Activated naive CD8-positive, alpha-beta T cell treated with anti-CD3 and anti-CD28 coated beads, Interleukin-2, amount 10 ng/mL, durations not matched to agents 7 days and 5 days (primary cell): Measurements from ENCODE around the gene SCG3. TPM values are rescaled to one million over a fixed set of nuclear protein-coding genes. Genes with fewer than 3 reads are reported as not detected.

ENCODE experiments used
- ATAC-seq: fragments of 150-1000 bp; cut with Tn5 transposase; one replicate; pipeline ENCODE4 v1.10.0; 2021; ENCODE audit warnings: low read depth, moderate library complexity
- POLR2A ChIA-PET: fragments of 350-600 bp; sonication (Branson Sonifier 250); formaldehyde crosslinking; loops from one replicate; lab custom pipeline; 2021; ENCODE audit warnings: antibody characterized with exemption; lab: Charles Lee
- DNase-seq: peaks from one replicate; pipeline ENCODE4 v3.0.0; 2021
- H3K27ac Mint-ChIP-seq: one replicate; pipeline ENCODE4 v1.8.0; 2022; ENCODE audit warnings: mild to moderate bottlenecking, mixed read lengths
- H3K27me3 Mint-ChIP-seq: one replicate; pipeline ENCODE4 v1.8.0; 2022; ENCODE audit warnings: mild to moderate bottlenecking, moderate library complexity, mixed read lengths
- H3K36me3 Mint-ChIP-seq: one replicate; pipeline ENCODE4 v1.8.0; 2021; ENCODE audit warnings: mild to moderate bottlenecking, mixed read lengths
- H3K4me1 Mint-ChIP-seq: one replicate; pipeline ENCODE4 v1.8.0; 2021; ENCODE audit warnings: mixed read lengths
- H3K4me3 Mint-ChIP-seq: one replicate; pipeline ENCODE4 v1.8.0; 2022; ENCODE audit warnings: mild to moderate bottlenecking, moderate library complexity, mixed read lengths
- H3K9me3 Mint-ChIP-seq: one replicate; pipeline ENCODE4 v1.8.0; 2021; ENCODE audit warnings: mixed read lengths
- total RNA-seq, 2 experiments: library from RNA; stranded (reverse); gene quantifications; one replicate each; pipeline ENCODE4 v1.2.3, GENCODE V29; 2021

SCG3 gene
- total RNA-seq, 2 experiments from 2014 or later = not detected

- DNase-seq (no peak), ATAC-seq (no peak)
- Mint-ChIP-seq H3K9me3 (no peaks in the 10 kb centered on the region), H3K36me3 (no peaks in the 10 kb centered on the region), H3K4me1 (peaks cover 11% of the 10 kb centered on the region), H3K27me3 (peaks cover 24% of the 10 kb centered on the region), H3K27ac (no peak overlapping the region), H3K4me3 (no peak overlapping the region)
- POLR2A ChIA-PET = no interaction called here
These were observed 15.9 kb downstream of the SCG3 start for GRCh38 chr15:51697163-51697562.

DNA sequence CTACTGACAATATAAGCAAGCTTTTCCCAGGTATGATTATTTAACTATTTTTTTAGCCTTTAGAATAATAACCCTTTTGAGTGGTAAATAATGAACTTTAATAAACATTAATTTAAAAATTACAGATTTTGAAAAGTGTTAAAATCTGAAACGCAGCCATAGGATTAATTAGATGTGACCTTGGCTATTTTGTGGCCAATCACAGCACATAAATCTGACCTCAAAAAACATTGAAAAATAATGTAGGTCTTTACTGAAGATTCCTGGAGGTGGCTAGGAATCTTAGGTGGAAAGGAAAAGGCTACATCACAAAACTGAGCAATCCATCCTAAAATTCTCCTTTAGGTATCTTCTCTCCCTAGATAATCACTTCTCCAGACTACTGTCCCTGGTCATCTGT lies 18.1 kb downstream of the SCG3 start:
- Mint-ChIP-seq H3K4me3 (no peak overlapping the region), H3K4me1 (peaks cover 2% of the 10 kb centered on the region), H3K36me3 (no peaks in the 10 kb centered on the region), H3K27ac (no peak overlapping the region), H3K9me3 (no peaks in the 10 kb centered on the region), H3K27me3 (peaks cover 20% of the 10 kb centered on the region)
- POLR2A ChIA-PET = no interaction called here
- ATAC-seq (no peak), DNase-seq (no peak)

DNA sequence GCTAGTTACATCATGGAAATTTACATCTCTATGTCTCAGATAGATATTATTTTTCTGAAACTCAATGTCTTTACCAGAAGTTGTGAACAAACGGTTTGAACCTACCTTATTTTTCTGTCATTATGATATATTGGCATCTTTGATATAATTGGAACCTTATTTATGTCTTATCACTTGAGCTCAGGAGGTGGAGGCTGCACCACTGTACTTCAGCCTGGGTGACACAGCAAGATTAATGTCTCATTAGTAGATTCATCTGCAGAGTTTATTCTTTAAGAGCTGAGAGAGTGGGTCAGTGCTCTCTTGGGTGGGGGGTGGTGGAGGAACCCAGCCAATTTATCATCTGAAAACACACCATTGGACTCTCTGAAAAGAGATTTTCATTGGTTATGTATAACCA lies 21.4 kb downstream of the SCG3 start:
- H3K4me1 Mint-ChIP-seq = no peaks in the 10 kb centered on the region
- H3K36me3 Mint-ChIP-seq = no peaks in the 10 kb centered on the region
- no peak overlapping the region for H3K4me3 Mint-ChIP-seq
- POLR2A ChIA-PET = no interaction called here
- ATAC-seq (no peak), DNase-seq (no peak)
- H3K27ac Mint-ChIP-seq = no peak overlapping the region
- no peaks in the 10 kb centered on the region for H3K9me3 Mint-ChIP-seq
- H3K27me3 Mint-ChIP-seq = peaks cover 18% of the 10 kb centered on the region

DNA sequence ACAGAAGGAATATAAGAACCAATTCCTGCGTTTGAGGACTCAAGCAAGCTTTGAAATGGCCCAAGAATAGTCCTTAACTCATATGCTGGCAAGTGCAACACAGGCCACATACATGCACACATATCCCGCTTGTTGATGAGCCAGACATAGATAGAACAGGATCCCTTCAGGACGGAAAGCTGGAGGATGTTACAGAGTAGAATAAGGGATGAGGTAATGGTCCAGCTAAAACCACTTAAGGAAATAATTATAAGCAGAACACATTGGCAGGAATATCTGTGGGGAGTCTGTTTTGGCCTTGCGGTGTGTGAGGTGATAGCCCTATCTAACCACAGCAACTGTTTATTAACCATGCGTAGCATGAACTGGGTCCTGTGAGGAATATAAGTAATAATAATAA lies 25.0 kb downstream of the SCG3 start:
- Mint-ChIP-seq H3K9me3 (no peaks in the 10 kb centered on the region), H3K27ac (no peak overlapping the region)

DNA sequence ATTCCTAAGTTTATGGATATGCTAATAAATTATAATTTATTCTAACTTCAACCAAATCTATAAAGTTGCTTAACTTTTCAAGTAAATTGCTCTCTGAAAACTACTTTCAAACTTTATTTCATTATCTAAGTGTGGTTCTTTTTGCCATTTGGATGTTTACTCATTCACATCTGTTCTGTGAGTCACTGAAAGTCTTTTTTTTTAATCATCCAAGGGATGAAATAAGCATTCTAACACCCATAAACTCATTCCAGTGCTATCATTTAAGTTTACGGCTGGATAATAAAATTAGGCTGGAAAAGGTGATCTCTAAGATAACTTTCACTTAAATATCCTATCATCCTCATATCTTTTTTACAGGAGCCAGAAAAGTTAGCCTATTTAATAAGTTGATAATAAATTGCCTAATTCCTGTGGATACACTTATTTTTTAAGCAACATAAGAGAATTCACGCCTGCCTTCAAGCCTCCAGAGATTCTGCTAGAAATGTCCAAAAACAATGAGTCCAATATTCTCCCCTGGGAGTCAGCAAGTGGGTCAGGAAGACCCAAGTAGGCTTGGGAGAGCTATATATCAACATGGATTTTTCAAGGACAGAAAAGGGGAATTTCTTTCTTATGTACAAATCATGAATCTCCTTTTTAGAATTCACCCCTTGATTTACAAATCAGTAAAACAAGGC lies 25.8 kb downstream of the SCG3 start:
- H3K9me3 Mint-ChIP-seq = no peaks in the 10 kb centered on the region
- ATAC-seq = no peak
- H3K27me3 Mint-ChIP-seq = peaks cover 2% of the 10 kb centered on the region
- no peak overlapping the region for H3K27ac Mint-ChIP-seq
- H3K36me3 Mint-ChIP-seq = no peaks in the 10 kb centered on the region
- H3K4me3 Mint-ChIP-seq = no peak overlapping the region
- POLR2A ChIA-PET = no interaction called here
- H3K4me1 Mint-ChIP-seq = no peaks in the 10 kb centered on the region
- DNase-seq = no peak

More for the DNA sequence above, 25.0 kb downstream of the SCG3 start:
- H3K36me3 Mint-ChIP-seq = no peaks in the 10 kb centered on the region
- DNase-seq (no peak), ATAC-seq (no peak)
- H3K4me1 Mint-ChIP-seq = no peaks in the 10 kb centered on the region
- no peak overlapping the region for H3K4me3 Mint-ChIP-seq
- POLR2A ChIA-PET = no interaction called here
- peaks cover 2% of the 10 kb centered on the region for H3K27me3 Mint-ChIP-seq

DNA sequence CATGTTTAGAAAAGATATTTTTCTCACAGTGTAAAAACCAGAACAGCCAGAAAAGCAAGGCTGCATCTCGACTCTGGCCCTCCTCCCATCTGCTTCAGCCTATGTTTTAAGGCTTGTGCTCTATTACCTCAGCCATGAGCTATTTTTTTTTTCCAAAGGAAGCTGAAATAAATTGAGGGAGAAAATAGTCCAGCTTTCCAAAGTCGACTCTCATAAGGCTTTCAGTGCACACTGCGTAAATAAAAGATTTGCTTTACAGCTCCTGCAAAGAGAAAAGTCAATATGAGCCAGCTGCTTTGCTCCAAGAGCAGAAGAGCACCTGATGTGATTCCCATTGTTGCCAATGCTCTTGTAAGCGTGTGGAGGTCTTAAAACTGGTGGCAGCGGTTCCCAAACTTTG lies 26.7 kb downstream of the SCG3 start:
- POLR2A ChIA-PET = no interaction called here
- no peaks in the 10 kb centered on the region for H3K36me3 Mint-ChIP-seq
- H3K4me3 Mint-ChIP-seq = no peak overlapping the region
- no peak for ATAC-seq
- no peak overlapping the region for H3K27ac Mint-ChIP-seq
- H3K4me1 Mint-ChIP-seq = no peaks in the 10 kb centered on the region
- no peaks in the 10 kb centered on the region for H3K9me3 Mint-ChIP-seq
- DNase-seq = no peak
- no peaks in the 10 kb centered on the region for H3K27me3 Mint-ChIP-seq

GRCh38 chr15:51709031-51709430 lies 27.7 kb downstream of the SCG3 start:
- Mint-ChIP-seq H3K9me3 (no peaks in the 10 kb centered on the region), H3K27me3 (no peaks in the 10 kb centered on the region), H3K27ac (no peak overlapping the region), H3K4me3 (no peak overlapping the region), H3K4me1 (no peaks in the 10 kb centered on the region), H3K36me3 (no peaks in the 10 kb centered on the region)
- no peak for DNase-seq
- POLR2A ChIA-PET = no interaction called here
- no peak for ATAC-seq

GRCh38 chr15:51714162-51714561 lies 32.9 kb downstream of the SCG3 start:
- Mint-ChIP-seq H3K4me1 (peaks cover 2% of the 10 kb centered on the region), H3K4me3 (no peak overlapping the region), H3K27me3 (no peaks in the 10 kb centered on the region), H3K27ac (no peak overlapping the region), H3K36me3 (no peaks in the 10 kb centered on the region), H3K9me3 (no peaks in the 10 kb centered on the region)
- POLR2A ChIA-PET = no interaction called here
- ATAC-seq (no peak), DNase-seq (no peak)

GRCh38 chr15:51714911-51715310 lies 33.6 kb downstream of the SCG3 start:
- H3K9me3 Mint-ChIP-seq = no peaks in the 10 kb centered on the region
- DNase-seq (no peak), ATAC-seq (no peak)
- POLR2A ChIA-PET = no interaction called here
- no peaks in the 10 kb centered on the region for H3K36me3 Mint-ChIP-seq
- H3K4me1 Mint-ChIP-seq = peaks cover 2% of the 10 kb centered on the region
- H3K4me3 Mint-ChIP-seq = no peak overlapping the region
- H3K27me3 Mint-ChIP-seq = no peaks in the 10 kb centered on the region
- no peak overlapping the region for H3K27ac Mint-ChIP-seq

DNA sequence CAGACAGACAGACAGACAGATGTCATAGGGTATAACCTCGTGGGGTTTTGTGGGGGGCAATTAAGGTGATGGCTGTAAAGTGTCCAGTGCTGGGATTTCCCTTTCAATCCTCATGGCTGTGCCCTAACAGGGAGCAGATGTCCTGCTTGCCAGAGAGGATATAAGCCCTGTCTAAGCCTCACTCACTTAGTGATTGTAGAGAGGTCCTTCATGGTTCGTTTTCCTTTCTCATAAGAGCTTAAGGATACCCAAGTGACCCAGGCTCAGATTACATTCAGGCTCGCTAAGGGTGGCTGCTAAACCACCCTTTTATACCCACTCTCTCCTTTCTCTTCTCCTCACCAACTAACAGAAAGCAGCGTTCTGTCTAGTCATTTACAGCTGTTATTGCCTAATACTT lies 36.9 kb downstream of the SCG3 start:
- no peaks in the 10 kb centered on the region for H3K27me3 Mint-ChIP-seq
- ATAC-seq (no peak), DNase-seq (no peak)
- POLR2A ChIA-PET = no interaction called here
- no peaks in the 10 kb centered on the region for H3K9me3 Mint-ChIP-seq
- H3K27ac Mint-ChIP-seq = no peak overlapping the region
- no peak overlapping the region for H3K4me3 Mint-ChIP-seq
- H3K36me3 Mint-ChIP-seq = peaks cover 16% of the 10 kb centered on the region
- H3K4me1 Mint-ChIP-seq = peaks cover 8% of the 10 kb centered on the region

- Mint-ChIP-seq H3K4me1 (peaks cover 8% of the 10 kb centered on the region), H3K9me3 (no peaks in the 10 kb centered on the region), H3K36me3 (peaks cover 20% of the 10 kb centered on the region), H3K27ac (no peak overlapping the region), H3K4me3 (no peak overlapping the region), H3K27me3 (no peaks in the 10 kb centered on the region)
- DNase-seq = no peak
- POLR2A ChIA-PET = no interaction called here
- no peak for ATAC-seq
These were observed 37.4 kb downstream of the SCG3 start for GRCh38 chr15:51718746-51719145.

- Mint-ChIP-seq H3K4me3 (no peak overlapping the region), H3K36me3 (peaks cover 20% of the 10 kb centered on the region), H3K27ac (no peak overlapping the region), H3K9me3 (no peaks in the 10 kb centered on the region), H3K27me3 (no peaks in the 10 kb centered on the region), H3K4me1 (peaks cover 18% of the 10 kb centered on the region)
- DNase-seq (no peak), ATAC-seq (no peak)
- POLR2A ChIA-PET = no interaction called here
These were observed 39.1 kb downstream of the SCG3 start for GRCh38 chr15:51720201-51720995.

- H3K4me3 Mint-ChIP-seq = no peak overlapping the region
- POLR2A ChIA-PET = no interaction called here
- no peaks in the 10 kb centered on the region for H3K27me3 Mint-ChIP-seq
- H3K9me3 Mint-ChIP-seq = no peaks in the 10 kb centered on the region
- ATAC-seq (no peak), DNase-seq (no peak)
- H3K27ac Mint-ChIP-seq = no peak overlapping the region
- H3K4me1 Mint-ChIP-seq = peaks cover 23% of the 10 kb centered on the region
- peaks cover 20% of the 10 kb centered on the region for H3K36me3 Mint-ChIP-seq
These were observed 40.1 kb downstream of the SCG3 start for GRCh38 chr15:51721199-51721960.
